ENCODE results near the gene FAM200C. TPM values are rescaled to one million over a fixed set of nuclear protein-coding genes. Genes with fewer than 3 reads are reported as not detected.

Gene FAM200C
- total and polyA plus RNA-seq, 2 of the 8 experiments (the other 6 are each of a cell fraction or from before 2014, with no cell fraction given), result 2.6 to 7.3 TPM

DNA sequence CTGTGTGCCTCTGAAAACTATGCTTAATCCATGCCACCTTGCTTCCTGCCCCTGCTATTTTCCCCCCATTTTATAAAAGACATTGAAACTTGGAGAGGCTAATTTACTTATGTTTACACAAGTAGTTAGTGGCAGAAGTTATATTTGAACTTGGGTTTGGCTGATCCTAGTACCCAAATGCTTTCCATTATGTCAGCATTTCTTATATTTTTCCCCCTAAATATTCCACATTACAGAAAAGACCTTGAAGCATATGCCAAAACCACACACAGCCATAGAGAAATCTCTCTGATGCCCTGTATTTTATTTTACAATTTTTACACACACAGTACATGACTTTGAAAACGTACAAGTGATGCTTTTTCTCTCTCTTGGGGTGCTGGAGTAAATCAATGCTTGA is 40.6 kb downstream of the FAM200C start (continued):
- no peak for TF ChIP-seq KDM5A (IDR thresholded peaks at IDR 0.05; ENCODE audit: low read length)

Measured in H1 (cell line).